Ishikawa (cell line): ENCODE results near the gene MAP3K13.

Source experiments
- CREB1 ChIP-seq: IDR thresholded peaks from 2 replicates; pipeline ENCODE4 v1.6.1; 2012; ENCODE audit warnings: low read depth
- EP300 ChIP-seq: IDR thresholded peaks from 2 replicates; pipeline ENCODE4 v1.6.1; 2012; ENCODE audit warnings: borderline replicate concordance
- FOXM1 ChIP-seq: IDR thresholded peaks from 2 replicates; pipeline ENCODE4 v1.6.1; 2012; ENCODE audit warnings: low read depth, borderline replicate concordance
- MAX ChIP-seq: IDR thresholded peaks from 2 replicates; pipeline ENCODE4 v1.6.1; 2012
- RAD21 ChIP-seq: IDR thresholded peaks from 2 replicates; pipeline ENCODE4 v1.6.1; 2012; ENCODE audit warnings: low read depth
- TAF1 ChIP-seq: IDR thresholded peaks from 2 replicates; pipeline ENCODE4 v1.6.1; 2012; ENCODE audit warnings: low read depth, mild to moderate bottlenecking
- TCF12 ChIP-seq: IDR thresholded peaks from 2 replicates; pipeline ENCODE4 v1.6.1; 2012; ENCODE audit warnings: low read depth
- TEAD4 ChIP-seq: IDR thresholded peaks from 2 replicates; pipeline ENCODE4 v1.6.1; 2012

- TF ChIP-seq RAD21 (no peak), TAF1 (no peak), EP300 (no peak), TCF12 (no peak), CREB1 (no peak), MAX (no peak), FOXM1 (no peak), TEAD4 (no peak)
These were observed 58.8 kb downstream of the MAP3K13 start for GRCh38 chr3:185421577-185422232.
